Measurements from ENCODE around the gene S100A2. TPM values are rescaled to one million over a fixed set of nuclear protein-coding genes. Genes with fewer than 3 reads are reported as not detected.

S100A2 gene
- total and polyA plus RNA-seq, 2 donors from 2014 or later: 152 to 416 TPM

- intact Hi-C loops (cut with DNase I): no loop called here
- no peak for FAIRE-seq
Measured at GRCh38 chr1:153519242-153519641, 46.4 kb downstream of the S100A2 start.

GRCh38 chr1:153515504-153516394 lies 49.9 kb downstream of the S100A2 start:
- no peaks in the 10 kb centered on the region for H3K9me3 ChIP-seq (ENCODE audit: control insufficient read depth in 2 of 3, insufficient read depth in 1 of 3, low read length in 3 of 3)
- no peak for TF ChIP-seq CTCF (IDR thresholded peaks at IDR 0.05; ENCODE audit: borderline replicate concordance, extremely low read depth, insufficient read depth)
- H3K36me3 ChIP-seq (ENCODE audit: control insufficient read depth in 2 of 3, insufficient read depth in 3 of 3, low read length in 3 of 3): no peaks in the 10 kb centered on the region
- DNase-seq: no peak
- peaks cover 0 to 3% (median 0%) of the 10 kb centered on the region in 3 donors for H3K4me1 ChIP-seq (ENCODE audit: control insufficient read depth in 2 of 3, insufficient read depth in 2 of 3, low read depth in 1 of 3, low read length in 3 of 3)
- FAIRE-seq: no peak
- no peaks in the 10 kb centered on the region for H3K27me3 ChIP-seq (ENCODE audit: control insufficient read depth, insufficient read depth, low read length)
- H3K4me3 ChIP-seq (ENCODE audit: low read length in 3 of 3): no peak overlapping the region
- no peak overlapping the region for H3K27ac ChIP-seq (ENCODE audit: low read depth in 2 of 2, low read length in 2 of 2)
- intact Hi-C loops (cut with DNase I): no loop called here
- no peak overlapping the region for H3K9ac ChIP-seq (ENCODE audit: low read length in 3 of 3)

More at GRCh38 chr1:153519242-153519641, 46.4 kb downstream of the S100A2 start:
- no peak overlapping the region for H3K4me3 ChIP-seq (ENCODE audit: low read length in 3 of 3)
- H3K4me1 ChIP-seq (ENCODE audit: control insufficient read depth in 2 of 3, insufficient read depth in 2 of 3, low read depth in 1 of 3, low read length in 3 of 3): peaks cover 0 to 3% (median 0%) of the 10 kb centered on the region in 3 donors
- H3K9ac ChIP-seq (ENCODE audit: low read length in 3 of 3): no peak overlapping the region
- no peaks in the 10 kb centered on the region for H3K36me3 ChIP-seq (ENCODE audit: control insufficient read depth in 2 of 3, insufficient read depth in 3 of 3, low read length in 3 of 3)
- no peak overlapping the region for H3K27ac ChIP-seq (ENCODE audit: low read depth in 2 of 2, low read length in 2 of 2)
- no peak for TF ChIP-seq CTCF (IDR thresholded peaks at IDR 0.05; ENCODE audit: borderline replicate concordance, extremely low read depth, insufficient read depth)
- no peaks in the 10 kb centered on the region for H3K27me3 ChIP-seq (ENCODE audit: control insufficient read depth, insufficient read depth, low read length)
- no peak for DNase-seq
- H3K9me3 ChIP-seq (ENCODE audit: control insufficient read depth in 2 of 3, insufficient read depth in 1 of 3, low read length in 3 of 3): no peaks in the 10 kb centered on the region

- H3K36me3 ChIP-seq (ENCODE audit: control insufficient read depth in 2 of 3, insufficient read depth in 3 of 3, low read length in 3 of 3): no peaks in the 10 kb centered on the region
- FAIRE-seq (no peak), DNase-seq (no peak)
- H3K9me3 ChIP-seq (ENCODE audit: control insufficient read depth in 2 of 3, insufficient read depth in 1 of 3, low read length in 3 of 3): no peaks in the 10 kb centered on the region
- H3K27ac ChIP-seq (ENCODE audit: low read depth in 2 of 2, low read length in 2 of 2): no peak overlapping the region
- TF ChIP-seq CTCF (IDR thresholded peaks at IDR 0.05; ENCODE audit: borderline replicate concordance, extremely low read depth, insufficient read depth): no peak
- peaks cover 0 to 3% (median 0%) of the 10 kb centered on the region in 3 donors for H3K4me1 ChIP-seq (ENCODE audit: control insufficient read depth in 2 of 3, insufficient read depth in 2 of 3, low read depth in 1 of 3, low read length in 3 of 3)
- H3K9ac ChIP-seq (ENCODE audit: low read length in 3 of 3): no peak overlapping the region
- H3K27me3 ChIP-seq (ENCODE audit: control insufficient read depth, insufficient read depth, low read length): no peaks in the 10 kb centered on the region
- intact Hi-C loops (cut with DNase I): loop anchor here (5.0 kb wide), 1 partner anchor 54 kb away; the partner anchor contains the start of gene S100A2
- H3K4me3 ChIP-seq (ENCODE audit: low read length in 3 of 3): no peak overlapping the region
Measured at GRCh38 chr1:153513666-153514065, 52.0 kb downstream of the S100A2 start.
